NCI-H1930 (cell line): ENCODE measurements around the gene CYREN.
A peak's percentile ranks its signal among the peaks of the same experiment; 100 is the strongest.
"Not testable (repeated sequence)": the region's sequence is repeated elsewhere in the genome, so short reads cannot be mapped to it uniquely, and the experiment has no call there.

Source experiments
- DNase-seq, 2 experiments: peaks; one replicate each; lab custom pipeline; 2025; lab: John Stamatoyannopoulos, UW

The CYREN gene

GRCh38 chr7:135170274-135170997 lies at the start of gene CYREN:
Gene CYREN (minus strand): TSS chr7:135170707. CDS start chr7:135168922, 1,785 bp downstream.
- peak; percentile 89 to 92 for DNase-seq

- DNase-seq, result no peak
Measured at GRCh38 chr7:135217645-135218509, 47.4 kb upstream of the CYREN start.

DNA sequence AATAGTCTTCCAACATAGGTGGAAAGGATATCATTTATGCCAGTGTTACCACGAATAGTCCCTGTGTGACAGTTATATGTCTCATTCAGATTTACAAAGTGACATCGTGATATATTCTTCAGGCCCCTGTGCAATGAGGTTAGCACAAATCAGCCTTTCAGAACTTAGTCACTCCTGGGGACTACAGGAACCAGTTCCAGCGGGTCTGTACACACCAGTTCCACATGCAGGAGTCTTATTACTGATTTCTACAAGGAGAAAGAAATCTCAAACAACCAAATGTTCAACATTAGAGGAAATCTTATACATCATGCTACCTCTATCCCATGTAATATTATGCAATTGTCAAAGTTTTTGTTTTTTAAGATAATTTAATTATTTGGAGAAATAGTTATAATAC lies 45.2 kb upstream of the CYREN start:
- no peak for DNase-seq

GRCh38 chr7:135215180-135215579 lies 44.7 kb upstream of the CYREN start:
- no peak for DNase-seq

GRCh38 chr7:135213831-135214230 lies 43.3 kb upstream of the CYREN start:
- DNase-seq, result no peak

GRCh38 chr7:135211946-135212685 lies 41.6 kb upstream of the CYREN start:
- DNase-seq, result not testable (repeated sequence)

GRCh38 chr7:135211179-135211945 lies 40.9 kb upstream of the CYREN start, which contains the start of gene WDR91:
Gene WDR91 (minus strand): TSS chr7:135211526. CDS start chr7:135211502, 24 bp downstream.
- peak; percentile 86 to 91 for DNase-seq

DNA sequence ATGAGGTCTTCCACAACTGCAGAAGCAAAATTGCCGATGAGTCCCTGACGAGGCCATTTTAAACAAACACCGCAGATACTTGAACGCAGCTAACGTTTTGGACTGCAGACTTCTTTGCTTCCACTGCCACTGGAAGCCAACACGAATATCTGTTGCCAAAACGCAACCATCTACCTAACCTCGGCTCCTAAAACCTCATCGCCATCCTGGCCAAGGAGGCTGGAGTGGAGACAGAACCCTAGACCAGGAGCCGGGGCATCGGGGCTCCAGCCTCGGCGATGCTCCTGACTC lies 40.3 kb upstream of the CYREN start:
- DNase-seq, result no peak

- DNase-seq, result no peak
Measured at GRCh38 chr7:135209225-135209834, 38.8 kb upstream of the CYREN start.

- no peak for DNase-seq
Measured at GRCh38 chr7:135208102-135208793, 37.7 kb upstream of the CYREN start.

- no peak for DNase-seq
Measured at GRCh38 chr7:135207406-135208101, 37.0 kb upstream of the CYREN start.

GRCh38 chr7:135206941-135207391 lies 36.5 kb upstream of the CYREN start:
- DNase-seq, result no peak

GRCh38 chr7:135205850-135206249 lies 35.3 kb upstream of the CYREN start:
- DNase-seq, result no peak

- no peak for DNase-seq
Measured at GRCh38 chr7:135204876-135205275, 34.4 kb upstream of the CYREN start.

GRCh38 chr7:135204341-135204749 lies 33.8 kb upstream of the CYREN start:
- DNase-seq, result no peak

- no peak for DNase-seq
Measured at GRCh38 chr7:135201350-135201749, 30.8 kb upstream of the CYREN start.

GRCh38 chr7:135200821-135201331 lies 30.4 kb upstream of the CYREN start:
- DNase-seq, result no peak

DNA sequence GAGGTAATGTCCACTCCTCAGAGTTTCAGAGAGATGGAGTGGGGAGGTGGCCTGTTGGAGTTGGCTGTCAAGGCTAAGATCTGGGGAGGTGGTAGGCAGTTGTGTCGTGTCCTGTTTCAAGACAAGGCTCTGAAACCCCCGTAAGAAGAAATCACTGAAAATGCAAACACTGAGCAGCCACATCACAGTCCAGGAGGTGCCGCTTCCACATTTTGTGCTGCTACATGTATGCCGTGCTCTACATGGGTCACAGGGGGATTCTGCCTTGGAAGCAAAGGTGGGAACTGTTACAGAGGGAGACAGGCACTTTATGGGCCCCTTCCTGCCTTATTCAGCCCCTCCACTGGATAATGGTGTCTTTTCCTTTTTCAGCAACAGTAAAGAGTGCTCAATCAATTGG lies 28.9 kb upstream of the CYREN start:
- no peak for DNase-seq

DNA sequence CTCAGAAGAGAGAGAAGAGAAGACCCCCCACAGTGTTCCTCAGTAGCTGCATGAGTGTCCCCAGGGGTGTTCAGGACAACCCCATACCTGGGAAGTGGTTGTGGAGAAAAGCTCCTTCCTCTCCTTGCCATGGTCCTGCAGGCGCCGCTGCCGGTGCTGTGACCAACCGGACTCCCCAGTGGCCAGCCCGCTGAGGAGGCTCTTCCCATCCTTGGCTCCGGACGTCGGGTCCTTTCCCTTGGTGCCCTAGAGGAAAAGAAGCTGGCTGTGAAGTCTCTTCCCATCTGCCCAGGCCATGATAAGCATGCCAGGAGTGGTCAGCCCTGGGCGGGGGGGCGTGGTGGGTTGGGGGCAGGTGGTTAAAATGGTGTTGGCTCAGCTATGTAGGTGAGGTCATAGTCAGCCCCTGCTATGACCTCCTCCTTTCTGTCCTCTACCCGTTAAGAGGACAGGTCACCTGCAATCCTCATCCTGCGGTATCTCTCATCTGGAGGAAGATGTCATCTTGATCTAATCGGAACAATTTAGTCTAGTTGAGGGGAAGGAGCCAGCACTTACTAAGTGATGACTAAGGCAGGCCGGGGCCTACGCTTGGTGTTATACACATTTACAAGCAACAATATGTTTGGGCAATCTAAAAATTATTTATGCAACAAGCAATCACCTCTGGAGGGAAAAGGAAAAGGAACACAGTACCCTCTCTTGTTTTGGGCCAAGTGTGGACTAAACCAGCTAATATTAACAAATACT lies 27.6 kb upstream of the CYREN start:
- DNase-seq, result no peak
